ENCODE data around the gene NCAPG2.
"Not testable (repeated sequence)": the region's sequence is repeated elsewhere in the genome, so short reads cannot be mapped to it uniquely, and the experiment has no call there.

The NCAPG2 gene

GRCh38 chr7:158638001-158638400, 66.6 kb downstream of the NCAPG2 start:
- no peak for DNase-seq (ENCODE audit: low read depth in 2 of 2)

- DNase-seq (ENCODE audit: low read depth in 2 of 2), result no peak
Observed at GRCh38 chr7:158633055-158633956, 71.3 kb downstream of the NCAPG2 start.

DNA sequence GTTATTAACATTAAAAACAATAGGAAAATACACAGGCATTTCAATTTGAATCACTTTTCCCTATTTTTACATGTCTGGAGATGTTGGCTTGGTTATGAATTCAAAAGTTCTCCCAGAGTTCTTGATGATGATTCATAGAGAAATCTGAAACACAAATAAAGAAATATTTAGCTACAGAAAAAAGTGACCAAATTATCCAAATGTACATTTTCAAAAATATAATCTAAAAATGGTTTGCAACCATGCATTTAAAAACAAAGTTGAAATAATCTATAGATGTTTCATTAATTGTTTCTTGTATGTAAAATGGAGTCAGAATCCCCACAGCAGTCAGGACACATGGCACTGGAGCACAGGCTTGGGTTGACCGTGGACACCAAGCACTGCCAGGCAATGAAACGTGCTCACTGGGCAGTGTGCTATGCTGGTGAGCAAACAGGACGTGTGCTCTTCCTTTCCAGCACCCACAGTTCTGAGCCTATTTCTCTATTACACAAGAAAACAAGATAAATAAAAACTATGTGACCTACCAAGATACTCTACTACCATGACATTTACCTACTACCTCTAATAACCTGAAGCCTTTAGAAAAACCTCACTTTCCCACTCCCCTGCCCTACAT, 72.9 kb downstream of the NCAPG2 start:
- DNase-seq (ENCODE audit: low read depth in 2 of 2), result no peak

DNA sequence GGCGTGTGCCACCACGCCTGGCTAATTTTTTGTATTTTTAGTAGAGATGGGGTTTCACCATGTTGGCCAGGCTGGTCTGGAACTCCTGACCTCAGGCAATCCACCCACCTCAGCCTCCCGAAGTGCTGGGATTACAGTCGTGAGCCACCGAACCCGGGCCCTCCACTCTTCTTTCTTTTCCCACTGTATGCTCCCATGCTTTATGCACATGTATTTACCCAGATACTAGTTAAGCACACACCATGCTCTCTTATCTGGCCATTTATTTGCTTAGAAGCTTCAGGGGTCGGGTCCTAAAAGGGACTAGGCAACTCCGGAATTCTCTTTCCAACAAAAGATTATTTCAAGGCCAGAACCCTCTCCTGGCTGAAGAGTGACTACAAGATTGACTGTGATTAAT, 78.3 kb downstream of the NCAPG2 start:
- not testable (repeated sequence) for DNase-seq (ENCODE audit: low read depth in 2 of 2)

GRCh38 chr7:158623241-158623640, 81.4 kb downstream of the NCAPG2 start:
- no peak for DNase-seq (ENCODE audit: low read depth in 2 of 2)

DNA sequence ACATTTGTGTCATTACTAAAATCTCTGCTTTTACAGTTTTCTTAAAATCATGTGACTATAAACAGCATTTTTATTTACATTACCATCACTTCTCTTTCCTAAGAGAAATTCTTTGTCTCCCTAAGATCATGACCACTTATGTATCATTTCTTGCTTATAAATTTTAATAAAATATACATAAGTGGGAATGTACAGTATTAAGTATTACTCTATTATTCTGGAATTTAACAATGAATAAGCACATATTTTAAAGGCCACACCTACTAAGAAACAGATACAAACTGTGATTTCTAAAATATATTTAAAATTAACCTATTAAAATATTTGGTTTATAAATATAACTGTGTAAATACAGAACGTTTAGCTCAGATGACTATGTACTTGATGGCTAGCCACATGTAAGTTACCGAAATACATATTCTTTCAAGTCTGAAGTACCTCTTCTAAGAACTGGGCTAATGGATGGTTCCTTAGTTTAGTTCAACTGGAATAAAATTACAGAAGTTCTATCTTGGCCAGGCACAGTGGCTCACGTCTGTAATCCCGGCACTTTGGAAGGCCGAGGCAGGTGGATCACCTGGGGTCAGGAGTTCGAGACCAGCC, 83.7 kb downstream of the NCAPG2 start:
- no peak for DNase-seq (ENCODE audit: low read depth in 2 of 2)

DNA sequence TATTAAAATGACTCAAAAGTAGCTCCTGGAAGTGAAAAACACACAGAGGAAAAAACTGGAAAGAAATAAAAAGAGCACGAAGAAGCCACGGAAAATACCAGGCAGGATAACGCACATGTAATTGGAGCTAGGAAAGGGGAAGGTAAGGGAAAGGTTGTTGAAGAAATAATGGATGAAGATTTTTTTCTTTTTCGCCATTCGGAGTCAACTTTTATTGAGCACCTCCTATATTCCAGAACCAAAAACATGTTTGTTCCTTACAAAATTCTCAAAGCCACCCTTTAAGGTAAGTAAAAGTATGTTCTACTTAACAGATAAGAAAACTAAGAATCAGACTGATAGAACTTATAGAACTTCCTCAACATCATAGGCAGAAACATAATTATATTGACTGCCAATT, 84.2 kb downstream of the NCAPG2 start:
- no peak for DNase-seq (ENCODE audit: low read depth in 2 of 2)

- DNase-seq (ENCODE audit: low read depth in 2 of 2), result no peak
Observed at GRCh38 chr7:158618745-158619140, 85.9 kb downstream of the NCAPG2 start.

DNA sequence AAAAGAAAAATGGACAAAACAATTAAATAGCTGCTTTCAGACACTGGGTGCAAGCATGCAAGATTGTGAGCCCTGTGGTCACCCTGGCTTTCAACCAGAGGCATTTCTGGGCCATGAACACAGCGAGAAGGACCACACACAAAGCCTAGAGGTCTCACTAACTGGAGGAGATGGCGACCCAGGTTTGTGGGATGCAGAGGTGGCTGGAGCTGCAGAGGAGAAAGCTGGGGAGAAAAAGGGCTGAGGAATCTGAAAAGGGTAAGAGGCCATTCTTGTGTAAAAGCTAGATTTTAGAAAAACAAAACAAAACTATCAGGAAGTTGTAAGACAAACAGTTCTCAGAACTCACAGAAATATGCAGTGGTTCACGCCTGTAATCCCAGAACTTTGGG, 86.9 kb downstream of the NCAPG2 start:
- no peak for DNase-seq (ENCODE audit: low read depth in 2 of 2)

DNA sequence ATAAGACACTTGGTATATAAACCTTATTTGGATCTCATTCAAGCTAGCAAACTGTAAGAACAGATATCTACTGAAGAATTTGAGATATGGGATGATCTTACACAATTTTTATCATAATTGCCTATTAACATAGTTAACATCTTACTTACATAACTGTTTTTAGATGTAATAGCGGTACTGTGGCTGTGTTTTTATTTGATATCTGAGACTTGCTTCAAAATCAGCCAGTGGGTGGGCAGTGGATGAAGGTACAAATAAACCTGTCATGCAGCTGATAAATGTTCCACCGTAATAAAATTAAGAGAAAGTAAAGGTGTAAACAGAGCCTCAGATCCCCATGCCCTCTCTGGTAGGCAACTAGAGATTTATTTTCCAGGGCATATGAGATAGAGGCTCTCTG, 88.6 kb downstream of the NCAPG2 start:
- no peak for DNase-seq (ENCODE audit: low read depth in 2 of 2)

DNA sequence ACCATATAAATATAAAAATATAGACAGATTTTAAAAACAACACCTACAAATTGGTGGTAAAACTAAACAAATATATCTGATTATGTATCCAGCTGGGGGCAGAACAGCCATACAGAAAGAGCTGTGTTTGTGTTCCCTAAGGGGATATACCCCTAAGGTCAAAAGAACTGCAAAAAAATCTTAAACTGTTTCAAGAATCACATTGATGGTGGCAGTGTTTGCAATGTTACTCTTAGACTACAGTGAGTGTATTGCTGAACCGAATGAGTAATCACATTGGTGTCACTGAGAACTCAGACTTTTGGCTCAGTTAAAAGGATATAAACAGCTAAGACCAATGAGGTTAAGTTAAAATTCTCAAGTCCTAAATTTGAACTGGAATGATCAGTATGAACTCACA, 89.9 kb downstream of the NCAPG2 start:
- no peak for DNase-seq (ENCODE audit: low read depth in 2 of 2)

DNA sequence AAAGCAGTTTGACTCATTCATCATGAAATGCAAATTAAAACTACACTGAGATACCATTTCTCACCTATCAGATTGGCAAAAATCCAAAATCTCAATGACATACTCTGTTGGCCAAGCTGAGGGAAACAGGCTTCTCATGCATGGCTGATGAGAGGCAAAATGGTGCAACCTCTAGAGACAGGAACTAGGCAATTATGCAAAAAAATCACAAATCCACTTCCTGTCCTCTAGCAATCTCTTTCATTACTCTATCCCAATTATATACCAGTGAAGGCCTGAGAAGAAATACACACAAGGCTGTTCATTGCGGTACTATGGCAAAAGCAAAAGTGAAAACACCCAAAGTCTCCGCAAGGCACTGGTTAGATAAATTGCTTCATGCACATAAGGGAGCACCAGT, 91.1 kb downstream of the NCAPG2 start:
- no peak for DNase-seq (ENCODE audit: low read depth in 2 of 2)

DNA sequence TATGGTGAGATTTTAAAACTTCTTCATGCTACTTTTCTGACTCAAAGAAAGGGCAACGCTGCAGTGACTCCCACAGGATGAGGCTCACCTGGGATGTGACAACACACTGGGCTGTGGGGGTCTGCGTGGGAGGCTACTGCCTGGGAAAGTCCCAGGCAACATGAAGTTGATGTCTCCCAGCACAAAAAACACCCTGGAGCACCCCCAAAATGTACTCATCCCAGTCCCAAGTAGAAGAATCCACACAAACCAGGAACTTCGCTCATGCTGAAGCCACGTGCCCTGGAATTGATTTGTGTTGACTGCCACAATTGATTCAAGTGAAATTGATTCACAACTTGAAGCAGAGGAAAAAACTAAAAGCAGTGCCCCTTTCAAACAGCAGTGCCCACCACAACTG, 92.1 kb downstream of the NCAPG2 start:
- DNase-seq (ENCODE audit: low read depth in 2 of 2), result no peak

GRCh38 chr7:158611541-158611940, 93.1 kb downstream of the NCAPG2 start:
- no peak for DNase-seq (ENCODE audit: low read depth in 2 of 2)

DNA sequence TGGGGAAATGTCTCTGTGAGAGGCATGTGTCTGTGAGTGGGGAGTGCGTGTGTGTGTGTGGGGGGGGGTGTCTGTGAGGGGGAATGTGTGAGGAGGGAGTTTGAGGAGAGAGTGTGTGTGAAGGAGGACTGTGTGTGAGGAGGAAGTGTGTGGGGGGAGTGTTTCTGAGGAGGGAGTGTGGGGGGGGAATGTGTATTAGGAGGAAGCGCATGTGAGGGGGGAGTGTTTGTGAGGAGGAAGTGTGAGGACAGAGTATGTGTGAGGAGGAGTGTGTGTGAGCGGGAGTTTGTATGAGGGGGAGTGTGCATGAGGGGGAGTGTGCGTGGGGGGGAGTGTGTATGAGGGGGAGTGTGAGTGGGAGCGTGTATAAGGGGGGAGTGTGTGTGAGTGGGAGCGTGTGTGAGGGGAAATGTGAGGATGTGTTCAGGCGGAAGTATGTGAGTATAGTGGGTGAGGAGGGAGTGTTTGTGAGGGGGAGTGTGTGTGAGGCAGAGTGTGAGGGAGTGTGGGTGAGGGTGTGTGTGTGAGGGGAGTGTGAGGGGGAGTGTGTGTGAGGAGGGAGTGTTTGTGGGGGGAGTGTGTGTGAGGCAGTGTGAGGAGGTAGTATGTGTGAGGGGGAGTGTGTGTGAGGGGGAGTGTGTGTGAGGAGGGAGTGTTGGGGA, 95.2 kb downstream of the NCAPG2 start:
- DNase-seq (ENCODE audit: low read depth in 2 of 2), result no peak

GRCh38 chr7:158607563-158607962, 97.0 kb downstream of the NCAPG2 start:
- no peak for DNase-seq (ENCODE audit: low read depth in 2 of 2)

DNA sequence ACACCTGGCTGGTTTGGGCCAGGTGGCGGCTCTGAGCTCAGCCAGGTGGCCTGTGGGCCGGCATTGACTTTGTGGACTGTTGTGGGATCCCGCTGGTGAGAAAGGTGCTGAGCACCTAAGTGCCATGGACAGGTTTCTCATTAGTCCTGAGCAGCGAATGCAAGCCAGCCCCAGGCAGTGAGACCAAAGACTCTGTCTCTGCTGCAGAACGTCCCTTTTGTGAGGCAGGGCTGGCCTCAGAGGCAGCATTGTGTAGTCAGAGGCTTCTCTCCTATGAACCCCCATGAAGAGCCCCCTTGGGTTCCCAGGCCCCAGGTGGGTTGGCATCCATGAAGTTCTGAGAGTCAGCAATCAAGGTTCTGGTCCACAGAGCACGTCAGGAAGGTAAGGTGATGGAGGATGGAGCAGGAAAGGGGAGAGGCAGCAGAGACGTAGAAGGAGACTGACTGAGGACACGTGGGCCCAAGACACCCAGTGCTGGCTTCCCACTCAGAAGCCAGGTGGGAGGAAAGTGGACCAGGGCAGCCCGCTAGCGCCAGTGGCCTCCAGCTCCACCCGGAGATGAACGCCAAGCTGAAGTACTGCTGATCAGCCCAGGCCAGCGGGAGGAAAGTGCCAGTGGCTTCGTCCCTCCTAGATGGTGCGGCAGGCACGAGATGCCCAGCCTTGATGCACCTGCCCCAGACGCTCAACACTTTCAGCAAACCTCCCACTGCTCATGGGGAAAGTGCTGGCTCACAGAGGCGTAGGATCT, 97.8 kb downstream of the NCAPG2 start:
- DNase-seq (ENCODE audit: low read depth in 2 of 2), result no peak

- DNase-seq (ENCODE audit: low read depth in 2 of 2), result no peak
Observed at GRCh38 chr7:158606129-158606528, 98.5 kb downstream of the NCAPG2 start.

DNA sequence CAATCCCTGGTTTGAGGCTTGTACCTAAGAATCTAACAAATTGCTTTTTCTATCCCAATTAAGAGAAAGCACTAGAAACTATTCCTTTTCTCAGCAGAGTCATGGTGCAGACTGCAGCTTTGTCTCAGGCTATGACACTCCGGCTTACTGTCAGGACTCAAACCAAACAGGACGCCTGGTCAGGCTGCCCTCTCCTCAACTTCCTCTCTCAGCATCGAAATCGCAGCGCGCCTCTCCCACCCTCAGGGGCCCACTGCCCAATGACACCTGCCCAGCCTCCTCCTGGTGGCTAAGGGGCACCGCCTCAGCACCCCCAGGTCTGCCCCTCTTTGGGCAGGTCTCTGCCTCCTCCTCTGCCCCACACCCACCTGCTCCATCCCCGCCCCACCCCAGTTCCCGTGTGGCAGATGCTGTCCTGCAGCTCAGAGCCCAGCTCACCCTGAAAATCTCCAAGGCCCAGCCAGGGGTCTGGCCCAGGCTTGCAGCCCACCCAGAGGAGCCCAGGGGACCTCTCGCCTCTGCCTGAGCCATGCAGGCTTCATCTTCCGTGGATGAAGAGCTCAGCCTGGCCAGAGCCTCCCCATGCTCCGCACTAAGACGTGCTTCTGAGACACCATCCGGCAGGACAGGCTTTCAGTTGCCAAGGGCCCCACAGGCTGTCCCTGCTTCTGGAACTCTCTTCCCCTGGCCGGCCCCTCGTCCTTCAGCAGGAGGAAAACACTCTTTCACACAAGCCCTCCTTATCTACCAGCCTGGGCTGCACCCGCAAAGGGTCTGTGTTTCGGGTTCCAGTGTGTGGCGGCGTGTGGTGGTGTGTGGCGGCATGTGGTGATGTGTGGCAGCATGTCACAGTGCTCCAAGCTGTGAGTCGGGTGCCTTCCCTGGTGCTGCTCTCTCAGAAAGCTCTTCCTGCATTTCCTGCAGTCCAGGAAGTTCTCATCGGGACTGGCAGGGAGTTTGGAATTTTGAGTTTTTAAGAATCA, 100.5 kb downstream of the NCAPG2 start:
- no peak for DNase-seq (ENCODE audit: low read depth in 2 of 2)
